Body of pancreas (tissue), 4 donors: ENCODE results near the gene SGSH. TPM values are rescaled to one million over a fixed set of nuclear protein-coding genes. Genes with fewer than 3 reads are reported as not detected.

Experiments used
- ATAC-seq: fragments of 150-250 bp; one replicate; pipeline ENCODE4 v1.9.1; 2016
- DNase-seq, 4 donors: peaks; one replicate each; pipeline ENCODE4 v3.0.0-alpha.2; 2019
- H3K27ac ChIP-seq, 4 donors: fragments of 200-600 bp; sonication (generic); 1 replicate in 3 of 4; 2 replicates in 1 of 4; pipeline versions ENCODE4 v1.5.1 to v1.6.1; 2016 to 2019; ENCODE audit warnings: mild to moderate bottlenecking in 1 of 4, mixed read lengths in 1 of 4, moderate library complexity in 1 of 4
- H3K27me3 ChIP-seq, 2 donors: fragments of 200-600 bp; sonication (generic); one replicate each; pipeline ENCODE4 v1.6.0; 2016; ENCODE audit warnings: mild to moderate bottlenecking in 1 of 2
- H3K36me3 ChIP-seq, 2 donors: fragments of 200-600 bp; sonication (generic); replicated peaks in 1 of 2; 2 replicates each; pipeline ENCODE4 v1.5.1; 2016; ENCODE audit warnings: low read depth in 2 of 2; ENCODE audit not compliant: insufficient read depth in 1 of 2
- H3K4me1 ChIP-seq: fragments of 200-600 bp; sonication (generic); one replicate; pipeline ENCODE4 v1.6.0; 2016
- H3K4me3 ChIP-seq, 2 donors: fragments of 200-600 bp; sonication (generic); 1 replicate in 1 of 2; 2 replicates in 1 of 2; pipeline ENCODE4 v1.5.1; 2016 to 2019
- H3K9me3 ChIP-seq, 3 donors: fragments of 200-600 bp; sonication (generic); 1 replicate in 2 of 3; 2 replicates in 1 of 3; pipeline ENCODE4 v1.5.1; 2016
- CTCF ChIP-seq, 7 experiments: fragments of 450-650 bp in 4 of 7; fragments of 200-600 bp in 3 of 7; sonication (generic) in 3 of 7; IDR thresholded peaks; one replicate each; pipeline ENCODE4 v1.5.1; 2016 to 2019; ENCODE audit warnings: antibody characterized with exemption in 7 of 7
- POLR2A ChIP-seq, 3 donors: fragments of 450-650 bp; IDR thresholded peaks; one replicate each; pipeline ENCODE4 v1.6.1; 2016; ENCODE audit warnings: antibody characterized with exemption in 3 of 3, mild to moderate bottlenecking in 2 of 3
- WGBS, 2 donors: methylation state at CpG; one replicate each; pipeline ENCODE4 v1.1.5; 2017; 5-methylcytosine and 5-hydroxymethylcytosine counted together
- intact Hi-C: fragments of 100-400 bp; cut with DNase I; formaldehyde crosslinking; loops from one replicate; pipeline ENCODE4 v1.15.1; 2023
- total RNA-seq, 2 donors: library from RNA; depleted of rRNA; stranded (reverse); fragments of >200 nt; gene quantifications; one replicate each; pipeline ENCODE4 v1.1.0, GENCODE V29; 2016

The SGSH gene
- total RNA-seq, 2 donors from 2014 or later, result 29.6 to 42.8 TPM

- TF ChIP-seq CTCF (IDR thresholded peaks at IDR 0.05) (no peak), POLR2A (IDR thresholded peaks at IDR 0.05) (no peak)
- H3K27me3 ChIP-seq, result no peaks in the 10 kb centered on the region
- H3K4me1 ChIP-seq, result peaks cover 32% of the 10 kb centered on the region
- ATAC-seq (no peak), DNase-seq (no peak)
- no peaks in the 10 kb centered on the region for H3K36me3 ChIP-seq
- WGBS, 2 donors, result 84 to 100% methylated on average over 6 to 7 of the region's 7 CpGs
- no peaks in the 10 kb centered on the region for H3K9me3 ChIP-seq
- H3K27ac ChIP-seq, result no peak overlapping the region
- H3K4me3 ChIP-seq, result no peak overlapping the region
- intact Hi-C loops, result no loop called here
Observed at GRCh38 chr17:80218391-80218790, 1.7 kb downstream of the SGSH start.

GRCh38 chr17:80217703-80218362 lies 2.3 kb downstream of the SGSH start:
- ATAC-seq (no peak), DNase-seq (no peak)
- H3K27me3 ChIP-seq, result no peaks in the 10 kb centered on the region
- H3K9me3 ChIP-seq, result no peaks in the 10 kb centered on the region
- no peak overlapping the region for H3K27ac ChIP-seq
- no peaks in the 10 kb centered on the region for H3K36me3 ChIP-seq
- WGBS, 2 donors, result 91 to 93% methylated on average over 9 to 13 of the region's 13 CpGs
- intact Hi-C loops, result no loop called here
- no peak overlapping the region for H3K4me3 ChIP-seq
- no peak for TF ChIP-seq CTCF (IDR thresholded peaks at IDR 0.05)
- no peak for TF ChIP-seq POLR2A (IDR thresholded peaks at IDR 0.05)
- peaks cover 32% of the 10 kb centered on the region for H3K4me1 ChIP-seq

GRCh38 chr17:80216473-80217456 lies 3.4 kb downstream of the SGSH start:
- TF ChIP-seq POLR2A (IDR thresholded peaks at IDR 0.05) (no peak), CTCF (IDR thresholded peaks at IDR 0.05) (no peak)
- Histone ChIP-seq H3K27ac (no peak overlapping the region), H3K4me3 (no peak overlapping the region), H3K9me3 (no peaks in the 10 kb centered on the region), H3K27me3 (no peaks in the 10 kb centered on the region), H3K4me1 (peaks cover 32% of the 10 kb centered on the region), H3K36me3 (peaks cover 0 to 3% of the 10 kb centered on the region in 2 donors)
- no peak for DNase-seq
- WGBS, 2 donors, result 94 to 98% methylated on average over 23 to 40 of the region's 40 CpGs
- no peak for ATAC-seq
- intact Hi-C loops, result no loop called here

- Histone ChIP-seq H3K4me1 (peaks cover 22% of the 10 kb centered on the region), H3K36me3 (peaks cover 0 to 7% of the 10 kb centered on the region in 2 donors), H3K4me3 (no peak overlapping the region), H3K27me3 (no peaks in the 10 kb centered on the region), H3K27ac (no peak overlapping the region), H3K9me3 (no peaks in the 10 kb centered on the region)
- DNase-seq (no peak), ATAC-seq (no peak)
- intact Hi-C loops, result no loop called here
- TF ChIP-seq POLR2A (IDR thresholded peaks at IDR 0.05), result no peak
- no peak for TF ChIP-seq CTCF (IDR thresholded peaks at IDR 0.05)
- 88% methylated on average over 17 of the region's 17 CpGs; no CpG with 5 or more reads in 1 of the 2 donors for WGBS, 2 donors
Observed at GRCh38 chr17:80214878-80215210, 5.3 kb downstream of the SGSH start.
